ENCODE data around the gene LY6G6F.
"Not testable (repeated sequence)": the region's sequence is repeated elsewhere in the genome, so short reads cannot be mapped to it uniquely, and the experiment has no call there.

LY6G6F gene

GRCh38 chr6:31702819-31703716 is 3.6 kb upstream of the LY6G6F start, which contains the start of gene ABHD16A:
ABHD16A (minus strand) TSS chr6:31703324; CDS start chr6:31703281, 43 bp downstream.
- DNase-seq (ENCODE audit: insufficient read length, low spot score): peak; percentile 96
- peak; percentile 83 for TF ChIP-seq POLR2A (IDR thresholded peaks at IDR 0.05; ENCODE audit: low read depth, low read length)
- peak; percentile 11 for FAIRE-seq

DNA sequence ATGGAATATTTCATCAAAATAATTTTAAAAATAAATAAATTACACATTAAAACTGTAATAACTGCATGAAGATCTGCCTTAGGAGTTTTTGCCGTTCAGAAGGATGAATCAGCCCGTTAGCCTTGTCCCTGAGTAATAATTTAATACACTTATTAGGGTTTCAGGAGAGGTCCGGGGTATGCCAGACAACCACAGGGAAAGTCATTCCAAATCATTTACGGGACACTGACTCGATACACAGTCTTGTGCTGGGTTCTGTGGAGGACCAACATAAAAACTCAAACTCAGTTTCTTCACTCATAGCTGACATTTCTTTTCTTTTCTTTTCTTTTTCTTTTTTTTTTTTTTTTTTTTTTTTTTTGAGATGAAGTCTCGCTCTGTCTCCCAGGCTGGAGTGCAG is 735 bp upstream of the LY6G6F start:
- no peak for TF ChIP-seq POLR2A (IDR thresholded peaks at IDR 0.05; ENCODE audit: low read depth, low read length)
- DNase-seq (ENCODE audit: insufficient read length, low spot score): no peak
- no peak for FAIRE-seq

DNA sequence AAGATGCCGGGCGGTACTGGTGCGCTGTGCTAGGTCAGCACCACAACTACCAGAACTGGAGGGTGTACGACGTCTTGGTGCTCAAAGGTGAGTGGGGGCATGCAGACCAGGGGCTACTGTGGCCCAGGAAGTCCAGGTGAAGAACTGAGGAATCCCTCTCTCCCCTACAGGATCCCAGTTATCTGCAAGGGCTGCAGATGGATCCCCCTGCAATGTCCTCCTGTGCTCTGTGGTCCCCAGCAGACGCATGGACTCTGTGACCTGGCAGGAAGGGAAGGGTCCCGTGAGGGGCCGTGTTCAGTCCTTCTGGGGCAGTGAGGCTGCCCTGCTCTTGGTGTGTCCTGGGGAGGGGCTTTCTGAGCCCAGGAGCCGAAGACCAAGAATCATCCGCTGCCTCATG is 1.0 kb downstream of the LY6G6F start:
- DNase-seq (ENCODE audit: insufficient read length, low spot score) (no peak), FAIRE-seq (no peak)
- TF ChIP-seq POLR2A (IDR thresholded peaks at IDR 0.05; ENCODE audit: low read depth, low read length): no peak

GRCh38 chr6:31708224-31708623 is 1.6 kb downstream of the LY6G6F start:
- no peak for TF ChIP-seq POLR2A (IDR thresholded peaks at IDR 0.05; ENCODE audit: low read depth, low read length)
- FAIRE-seq (no peak), DNase-seq (ENCODE audit: insufficient read length, low spot score) (no peak)

DNA sequence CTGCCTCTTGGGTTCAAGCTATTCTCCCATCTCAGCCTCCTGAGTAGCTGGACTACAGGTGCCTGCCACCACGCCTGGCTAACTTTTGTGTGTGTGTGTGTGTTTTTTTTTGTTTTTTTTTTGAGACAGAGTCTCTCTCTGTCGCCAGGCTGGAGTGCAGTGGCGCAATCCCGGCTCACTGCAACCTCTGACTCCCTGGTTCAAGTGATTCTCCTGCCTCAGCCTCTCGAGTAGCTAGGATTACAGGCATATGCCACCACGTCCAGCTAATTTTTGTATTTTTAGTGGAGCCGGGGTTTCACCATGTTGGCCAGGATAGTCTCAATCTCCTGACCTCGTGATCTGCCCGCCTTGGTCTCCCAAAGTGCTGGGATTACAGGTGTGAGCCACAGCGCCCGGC is 2.5 kb downstream of the LY6G6F start:
- not testable (repeated sequence) for DNase-seq (ENCODE audit: insufficient read length, low spot score); FAIRE-seq

DNA sequence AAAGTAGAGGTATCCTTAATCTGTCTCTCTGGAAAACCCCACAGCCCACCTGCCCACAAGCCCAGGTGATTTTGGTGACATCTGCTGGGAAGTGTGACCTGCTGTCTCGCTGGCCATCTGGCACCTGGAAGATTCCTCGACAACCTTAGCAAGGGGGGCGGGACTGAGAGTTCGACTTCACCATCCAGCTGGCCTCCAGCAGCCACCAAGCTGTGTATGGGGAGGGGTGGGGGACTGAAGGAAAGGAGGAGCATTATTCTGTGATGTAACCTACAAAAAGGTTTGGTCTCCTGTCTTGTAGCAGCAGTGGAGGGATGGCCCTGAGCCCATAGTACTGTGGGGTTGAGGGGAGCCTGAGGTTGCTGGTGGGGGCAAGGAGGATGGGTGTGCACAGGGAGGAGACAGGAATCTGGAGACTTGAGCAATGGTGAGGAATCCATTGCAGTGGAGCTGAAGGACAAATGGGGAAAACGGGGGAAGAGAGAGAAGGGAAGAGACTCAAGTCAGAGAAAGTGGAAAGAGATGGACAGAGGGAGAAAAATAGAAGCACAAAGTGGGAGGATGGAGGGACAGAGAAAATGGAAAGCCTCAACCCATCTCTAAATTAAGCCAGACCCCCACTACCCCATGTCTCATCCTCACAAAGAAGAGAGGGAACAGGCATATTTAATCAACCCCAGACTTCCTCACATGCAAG is 4.0 kb downstream of the LY6G6F start:
- no peak for FAIRE-seq
- no peak for DNase-seq (ENCODE audit: insufficient read length, low spot score)

DNA sequence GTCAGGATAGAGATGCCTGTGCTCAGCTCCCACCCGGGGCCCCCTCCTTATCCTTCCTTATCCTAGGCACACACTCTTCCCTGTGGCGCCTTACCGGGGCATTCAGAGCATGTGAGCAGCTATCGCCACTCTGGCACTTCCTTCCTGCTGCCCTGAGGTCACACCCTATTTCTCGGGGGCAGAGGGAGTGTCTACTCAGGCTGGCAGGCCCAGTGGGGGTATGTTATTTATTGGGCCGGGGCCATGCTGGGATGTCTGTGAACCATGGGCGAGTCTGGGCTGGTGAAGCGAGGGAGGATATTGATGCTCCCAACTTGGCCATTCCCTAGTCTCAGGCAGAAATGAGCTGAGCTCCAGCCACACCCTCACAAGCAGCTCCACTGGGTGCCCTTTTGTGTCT is 4.6 kb downstream of the LY6G6F start:
- no peak for TF ChIP-seq POLR2A (IDR thresholded peaks at IDR 0.05; ENCODE audit: low read depth, low read length)
- DNase-seq (ENCODE audit: insufficient read length, low spot score) (no peak), FAIRE-seq (no peak)

More for the DNA sequence above, 4.0 kb downstream of the LY6G6F start:
- no peak for TF ChIP-seq POLR2A (IDR thresholded peaks at IDR 0.05; ENCODE audit: low read depth, low read length)

DNA sequence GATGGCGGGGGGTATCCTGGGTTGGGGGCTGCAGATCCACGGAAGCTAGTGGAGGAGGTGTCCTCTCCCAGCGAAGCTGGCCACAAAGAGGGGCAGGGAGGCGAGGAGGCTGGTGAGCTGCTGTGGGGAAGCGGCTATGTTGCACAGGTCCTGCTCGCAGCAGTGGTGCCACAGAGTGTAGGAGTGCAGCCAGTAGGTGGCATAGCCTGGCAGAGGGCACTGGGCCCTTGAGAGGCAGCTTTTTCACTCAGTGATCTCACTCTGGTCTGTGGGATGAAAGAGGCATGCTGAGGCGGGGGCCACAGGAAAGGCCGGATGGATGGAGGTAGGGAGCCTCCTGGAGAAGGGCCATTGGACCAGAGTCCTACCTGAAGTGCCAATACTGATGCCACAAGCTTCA is 5.6 kb downstream of the LY6G6F start:
- DNase-seq (ENCODE audit: insufficient read length, low spot score) (no peak), FAIRE-seq (no peak)
- no peak for TF ChIP-seq POLR2A (IDR thresholded peaks at IDR 0.05; ENCODE audit: low read depth, low read length)

- FAIRE-seq (no peak), DNase-seq (ENCODE audit: insufficient read length, low spot score) (no peak)
- TF ChIP-seq POLR2A (IDR thresholded peaks at IDR 0.05; ENCODE audit: low read depth, low read length): no peak
These were observed 6.8 kb downstream of the LY6G6F start for GRCh38 chr6:31713465-31713864.

GRCh38 chr6:31713991-31714684 is 7.5 kb downstream of the LY6G6F start:
- DNase-seq (ENCODE audit: insufficient read length, low spot score) (no peak), FAIRE-seq (no peak)
- TF ChIP-seq POLR2A (IDR thresholded peaks at IDR 0.05; ENCODE audit: low read depth, low read length): no peak

GRCh38 chr6:31715022-31715958 is 8.6 kb downstream of the LY6G6F start, which contains the start of gene LY6G6D:
LY6G6D (plus strand) TSS chr6:31715348; CDS start chr6:31715356, 8 bp downstream.
- FAIRE-seq: no peak
- DNase-seq (ENCODE audit: insufficient read length, low spot score): no peak
- no peak for TF ChIP-seq POLR2A (IDR thresholded peaks at IDR 0.05; ENCODE audit: low read depth, low read length)

- DNase-seq (ENCODE audit: insufficient read length, low spot score) (no peak), FAIRE-seq (no peak)
- TF ChIP-seq POLR2A (IDR thresholded peaks at IDR 0.05; ENCODE audit: low read depth, low read length): no peak
These were observed 11.0 kb downstream of the LY6G6F start for GRCh38 chr6:31717499-31718222.

Measured in H54 (cell line).